Stimulated activated CD4-positive, alpha-beta T cell treated with anti-CD3 and anti-CD28 coated beads, Interleukin-4, amount 100 ng/mL, for 1 hour (primary cell): ENCODE results near the gene FEM1B.

ENCODE experiments used
- DNase-seq: peaks from one replicate; pipeline ENCODE4 v3.0.0-alpha.2; 2020

Gene FEM1B

DNA sequence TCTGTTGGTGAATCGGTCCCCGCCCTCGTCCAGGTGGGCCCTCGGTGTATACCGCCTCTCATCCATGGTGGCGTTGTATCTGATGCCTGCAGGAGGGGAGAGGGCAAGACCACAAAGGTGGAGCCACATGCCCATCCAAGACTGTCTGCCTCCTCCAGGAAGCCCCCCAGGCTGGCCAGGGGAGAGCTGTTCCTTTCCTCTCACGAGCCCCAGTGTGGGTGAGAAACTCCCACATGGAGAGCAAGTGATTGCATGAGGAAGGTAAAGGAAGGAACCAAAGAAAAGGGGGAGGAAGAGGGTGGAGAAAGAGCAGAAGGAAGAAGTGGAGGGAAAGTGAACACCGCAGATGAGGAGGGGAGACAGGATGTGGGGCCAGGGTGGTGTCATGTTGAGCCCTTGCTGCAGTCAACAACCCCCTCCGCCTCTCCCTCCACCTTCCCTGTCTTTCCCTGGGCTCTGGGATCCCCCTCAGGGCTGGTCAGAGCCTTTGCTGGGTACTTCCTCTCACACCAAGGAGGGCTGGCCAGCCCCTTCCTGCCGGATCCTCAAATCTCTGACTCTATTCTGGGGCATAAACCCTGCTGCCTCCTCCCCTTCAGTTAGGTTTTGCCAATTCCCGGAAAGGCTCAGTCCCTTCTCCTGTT is 49.3 kb downstream of the FEM1B start:
- DNase-seq = no peak

DNA sequence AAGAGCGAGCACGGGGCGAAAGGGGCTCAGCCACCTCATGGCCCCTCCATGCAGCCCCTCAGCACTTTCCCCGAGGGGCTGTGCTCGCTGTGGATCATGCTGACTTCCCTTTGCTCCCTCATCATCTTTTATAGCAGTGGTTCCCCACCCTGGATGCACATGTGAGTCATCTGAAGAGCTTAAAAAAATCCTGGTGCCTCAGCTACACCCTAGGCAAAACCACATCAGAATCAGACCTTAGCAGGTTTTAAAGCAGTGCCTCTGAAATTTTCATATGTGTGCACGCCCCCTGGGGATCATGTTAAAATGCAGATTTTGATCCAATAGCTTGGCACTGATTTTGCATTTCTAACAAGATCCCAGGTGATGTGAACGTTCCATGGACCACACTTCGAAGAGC is 50.9 kb downstream of the FEM1B start:
- DNase-seq = no peak

DNA sequence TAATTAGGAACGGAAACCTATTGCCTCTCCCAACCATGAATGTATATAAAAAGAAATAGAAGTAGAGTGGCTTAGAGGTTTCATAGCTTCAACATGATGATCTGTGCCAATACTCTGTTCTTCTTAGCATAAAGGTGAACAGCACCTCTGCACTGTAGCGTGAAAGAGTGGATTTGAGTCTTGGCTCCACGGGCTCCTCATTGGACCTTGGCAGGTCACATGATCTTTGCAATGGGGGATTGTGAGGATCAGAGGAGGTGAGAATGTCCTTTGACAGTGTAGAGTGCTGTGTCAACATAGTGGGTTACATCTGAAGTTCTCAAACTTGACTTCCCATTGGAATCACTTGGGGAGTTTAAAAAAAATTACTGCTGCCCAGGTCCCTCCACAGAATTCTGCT is 51.4 kb downstream of the FEM1B start:
- DNase-seq = no peak

DNA sequence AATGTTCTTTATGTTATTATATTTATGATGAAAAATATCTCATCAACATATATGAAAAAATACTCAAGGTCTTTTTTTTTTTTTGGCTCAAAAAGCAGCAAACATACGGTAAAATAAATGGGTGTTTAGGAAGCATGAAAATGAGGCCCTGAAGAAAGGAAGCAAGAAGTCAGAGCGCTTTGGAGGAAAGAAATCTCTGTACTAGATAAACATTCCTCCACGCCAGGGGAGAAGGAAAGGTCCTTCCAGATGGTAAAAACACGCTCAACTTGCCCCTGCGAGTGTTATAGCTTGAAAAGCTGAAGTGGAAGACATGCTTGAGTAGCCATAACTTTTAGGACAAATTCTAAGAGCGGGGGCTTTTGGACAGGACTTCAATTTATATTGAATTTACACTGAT is 52.9 kb downstream of the FEM1B start:
- DNase-seq = no peak

GRCh38 chr15:68330901-68331300 is 53.4 kb downstream of the FEM1B start:
- no peak for DNase-seq

- no peak for DNase-seq
Observed at GRCh38 chr15:68332266-68332665, 54.7 kb downstream of the FEM1B start.

DNA sequence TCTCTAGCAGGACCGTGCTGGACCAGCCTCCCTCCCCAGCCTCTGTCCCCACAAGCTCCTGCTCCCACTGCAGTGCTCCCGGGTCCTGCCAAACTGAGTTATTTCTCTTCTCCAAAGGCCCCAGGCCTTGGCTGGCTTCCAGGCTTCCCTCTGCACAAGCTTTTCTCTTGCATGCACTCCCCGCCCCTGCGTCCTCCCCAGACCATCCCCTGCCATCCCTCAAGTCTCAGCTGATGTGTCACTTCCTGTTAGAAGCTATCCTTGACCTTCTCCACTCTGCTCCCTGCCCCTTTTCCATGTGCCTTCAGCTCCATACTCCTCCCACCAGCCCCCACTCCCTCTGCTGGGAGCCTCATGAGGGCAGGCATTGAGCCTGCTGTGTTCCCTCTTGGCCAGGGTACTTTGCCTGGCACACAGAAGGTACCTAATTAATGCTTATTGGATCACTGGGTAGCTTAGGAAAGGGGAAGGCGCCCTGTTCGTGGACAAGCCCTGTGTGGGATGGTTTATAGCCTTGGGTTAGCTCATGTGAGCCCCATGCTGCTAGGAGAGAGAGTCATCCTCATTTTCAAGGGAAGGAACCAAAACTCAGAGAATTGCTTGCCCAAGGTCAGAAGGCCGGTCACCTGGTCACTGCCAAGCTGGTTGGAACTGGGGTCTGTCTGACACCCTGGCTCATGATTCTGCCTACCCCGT is 56.4 kb downstream of the FEM1B start:
- DNase-seq = no peak

DNA sequence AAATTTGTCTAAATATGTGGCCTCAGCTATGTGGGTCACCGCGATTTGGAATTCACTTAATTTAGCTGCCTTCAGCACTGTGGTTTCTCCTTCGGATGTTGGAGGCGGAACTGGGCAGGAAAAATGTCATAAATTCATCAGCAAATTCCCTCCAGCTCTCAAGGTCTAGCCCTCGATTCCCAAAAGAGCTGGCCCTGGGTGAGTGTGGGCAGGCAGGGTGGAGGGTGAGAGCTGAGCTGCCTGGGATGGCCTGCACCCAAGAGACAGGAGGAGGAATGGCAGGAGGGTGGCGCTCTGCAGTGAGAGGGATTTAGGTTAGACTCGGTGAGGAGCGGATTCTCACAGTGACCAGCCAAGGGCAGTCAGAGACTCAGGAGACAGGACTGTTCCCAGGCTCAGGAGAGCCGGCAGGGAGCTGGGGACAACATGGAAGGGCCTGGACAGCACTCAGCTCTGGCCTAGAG is 57.1 kb downstream of the FEM1B start:
- DNase-seq = no peak

- DNase-seq = no peak
Observed at GRCh38 chr15:68335251-68335650, 57.7 kb downstream of the FEM1B start.

GRCh38 chr15:68335655-68336054 is 58.1 kb downstream of the FEM1B start:
- DNase-seq = no peak

DNA sequence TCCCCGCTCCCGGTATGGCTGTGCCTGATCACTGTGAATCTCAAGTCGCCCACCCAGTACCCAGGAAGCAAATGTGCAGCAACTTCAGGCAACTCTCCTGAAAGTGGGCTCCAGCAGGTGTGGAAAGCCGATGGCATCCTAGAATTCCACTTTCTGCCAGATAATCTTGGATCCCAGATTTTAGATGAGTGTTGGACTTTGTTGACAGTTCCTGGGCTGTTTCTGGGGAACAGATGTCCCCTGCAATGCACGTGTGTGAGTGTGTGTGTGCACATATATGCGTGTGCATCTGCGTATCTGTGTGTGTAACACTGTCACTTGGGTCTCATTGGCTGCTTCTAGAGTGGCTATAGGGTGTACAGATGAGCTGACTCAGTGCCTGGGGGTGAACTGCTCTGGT is 59.0 kb downstream of the FEM1B start:
- DNase-seq = no peak

DNA sequence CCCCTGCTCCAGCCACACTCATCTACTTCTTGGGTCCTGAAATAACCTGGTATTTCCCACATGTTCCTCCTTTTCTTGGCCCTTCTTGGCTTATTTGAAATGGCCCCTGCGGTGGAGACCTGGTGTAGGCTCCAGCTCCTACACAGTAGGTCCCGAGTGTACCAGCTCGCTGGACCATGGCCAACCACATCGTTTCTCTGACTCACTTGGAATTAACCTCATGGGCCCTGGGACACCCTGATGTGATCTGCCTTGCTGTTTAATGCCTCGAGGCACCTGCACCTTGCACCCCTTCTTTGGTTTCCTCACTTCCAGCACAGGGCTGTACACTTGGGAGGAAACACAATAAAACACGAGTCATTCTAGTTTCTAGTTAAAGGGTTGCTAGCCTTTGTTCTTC is 60.3 kb downstream of the FEM1B start:
- DNase-seq = no peak

GRCh38 chr15:68339481-68339880 is 61.9 kb downstream of the FEM1B start:
- DNase-seq = no peak

DNA sequence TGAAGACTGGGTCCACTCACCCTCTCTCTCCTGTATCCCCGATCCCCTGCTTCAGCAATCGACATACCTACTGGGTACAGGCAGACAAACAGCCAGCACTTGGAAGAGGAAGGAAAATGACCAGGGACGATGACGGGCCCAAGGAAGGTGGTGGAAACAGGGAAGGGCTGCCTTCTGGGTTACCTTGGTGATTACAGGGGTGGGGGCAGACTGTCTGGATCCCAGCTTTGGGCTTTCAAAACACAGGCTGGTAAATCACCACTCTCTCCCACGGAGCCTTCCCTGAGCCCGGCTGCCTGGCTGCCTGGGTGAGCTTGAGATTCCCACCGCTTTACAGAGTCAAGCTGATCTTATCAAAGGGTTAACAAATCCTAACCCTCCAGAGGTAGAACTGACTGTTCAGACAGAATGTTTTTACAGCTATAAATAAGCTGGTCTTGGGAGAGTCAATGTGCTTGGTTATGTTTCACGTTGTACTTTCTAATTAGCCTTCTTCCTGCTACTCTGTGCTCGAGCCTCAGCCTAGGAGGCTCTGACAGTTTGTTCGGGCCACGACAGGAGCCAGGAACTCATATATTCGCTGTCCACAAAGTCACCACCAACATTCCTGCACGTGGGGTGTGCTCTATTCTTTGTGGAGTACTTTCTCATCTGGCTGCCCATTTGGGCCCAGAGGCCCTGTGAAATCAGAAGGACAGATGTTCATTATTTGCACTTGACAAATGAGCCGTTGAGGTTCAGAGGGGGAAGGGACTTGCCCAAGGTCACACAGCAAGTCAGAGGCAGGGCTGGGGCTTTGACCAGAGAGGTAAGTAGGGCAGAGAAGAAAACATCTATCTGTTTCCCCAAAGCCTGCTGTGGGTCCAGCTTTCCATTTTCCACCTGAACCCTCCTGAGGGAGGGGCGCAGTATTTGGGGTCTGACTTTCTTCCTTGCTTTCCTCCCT is 63.5 kb downstream of the FEM1B start:
- DNase-seq = no peak

GRCh38 chr15:68341760-68342725 is 64.5 kb downstream of the FEM1B start:
- no peak for DNase-seq

DNA sequence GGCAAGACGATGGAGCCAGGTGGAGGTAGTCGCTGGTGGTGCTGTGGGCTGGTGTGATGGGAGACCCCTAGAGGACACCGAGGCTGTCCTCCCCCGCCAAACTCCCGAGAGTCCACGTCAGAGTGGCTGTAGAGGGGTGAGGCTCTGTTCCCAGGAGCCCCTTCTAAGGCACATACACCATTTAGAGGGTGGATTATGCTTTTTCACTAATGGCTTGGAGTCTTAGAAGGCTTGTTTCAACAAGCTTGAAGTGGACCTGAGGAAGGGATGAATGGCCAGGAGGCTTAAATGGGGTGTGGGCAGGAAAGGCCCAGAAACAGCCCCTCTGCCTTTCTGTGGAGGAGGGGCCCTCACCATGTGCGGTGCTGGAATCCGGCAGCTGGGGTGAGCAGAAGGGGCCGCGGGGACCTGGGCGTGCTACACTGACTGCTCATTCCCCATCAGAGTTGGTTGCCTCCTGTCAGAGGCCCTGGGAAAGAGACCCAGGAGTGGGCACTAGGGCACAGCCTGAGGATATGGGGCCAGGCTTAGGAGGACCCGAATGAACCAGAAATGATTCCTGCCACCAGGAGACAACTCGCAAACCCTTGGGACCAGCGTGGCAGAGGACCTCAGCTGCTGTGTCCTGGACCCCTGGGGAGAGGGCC is 66.2 kb downstream of the FEM1B start:
- no peak for DNase-seq

- DNase-seq = no peak
Observed at GRCh38 chr15:68344600-68344999, 67.1 kb downstream of the FEM1B start.
